GM12864 (cell line): ENCODE data around the gene PAF1.

Experiments
- DNase-seq: peaks from one replicate; pipeline ENCODE4 v3.0.0-alpha.2; 2011; ENCODE audit warnings: low read depth
- H3K4me3 ChIP-seq: 2 replicates; pipeline ENCODE4 v1.5.1; 2011; ENCODE audit warnings: mild to moderate bottlenecking, low read depth, low read length, control low read depth
- CTCF ChIP-seq: IDR thresholded peaks from 2 replicates; pipeline ENCODE4 v1.5.1; 2011; ENCODE audit warnings: low read depth, mild to moderate bottlenecking, moderate library complexity, low read length, control low read depth, inconsistent platforms; ENCODE audit errors: missing control alignments

Gene PAF1

GRCh38 chr19:39432677-39433025 lies 41.7 kb upstream of the PAF1 start:
- no peak for TF ChIP-seq CTCF
- no peak overlapping the region for H3K4me3 ChIP-seq
- no peak for DNase-seq

DNA sequence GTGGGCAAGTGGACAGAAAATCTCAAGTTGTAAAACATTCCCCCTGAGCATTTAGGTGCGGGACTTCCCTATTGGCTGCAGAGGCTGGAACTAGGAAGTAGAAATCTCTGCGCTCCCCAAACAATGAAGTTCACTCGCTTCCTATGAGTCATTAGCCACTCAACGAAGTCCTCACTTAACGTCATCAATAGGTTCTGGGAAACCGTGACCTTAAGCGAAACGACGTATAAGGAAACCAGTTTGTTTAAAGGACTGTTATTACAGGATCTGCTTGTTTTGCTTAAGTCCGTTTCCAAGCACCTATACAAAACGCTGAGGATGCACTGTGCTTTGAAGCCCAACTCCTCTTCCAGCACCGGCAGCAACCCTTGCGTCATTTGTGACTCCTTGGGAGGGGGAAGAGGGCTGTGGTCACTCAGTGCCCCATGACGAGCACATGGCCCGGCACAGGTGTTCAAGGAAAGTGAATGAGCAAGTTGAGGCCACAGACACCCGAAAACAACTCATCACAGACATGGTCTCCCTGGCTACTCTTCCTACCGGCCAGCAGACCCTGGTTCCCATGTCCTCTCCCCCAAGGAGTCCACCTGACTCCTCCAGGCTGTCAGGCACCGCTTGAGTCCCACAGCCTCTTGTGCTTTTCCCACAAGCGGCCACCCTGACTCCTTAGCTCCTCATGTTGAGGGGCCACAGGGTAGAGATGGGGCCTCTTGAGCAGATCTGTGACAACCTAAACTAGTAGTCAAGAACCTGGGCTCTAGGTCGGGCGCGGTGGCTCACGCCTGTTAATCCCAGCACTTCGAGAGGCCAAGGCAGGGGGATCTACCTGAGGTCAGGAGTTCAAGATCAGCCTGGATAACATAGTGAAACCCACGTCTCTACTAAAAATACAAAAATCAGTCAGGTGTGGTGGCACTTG lies 40.0 kb upstream of the PAF1 start:
- no peak overlapping the region; the same call in 1 of the 2 replicates for H3K4me3 ChIP-seq
- TF ChIP-seq CTCF, result no peak
- DNase-seq, result no peak

DNA sequence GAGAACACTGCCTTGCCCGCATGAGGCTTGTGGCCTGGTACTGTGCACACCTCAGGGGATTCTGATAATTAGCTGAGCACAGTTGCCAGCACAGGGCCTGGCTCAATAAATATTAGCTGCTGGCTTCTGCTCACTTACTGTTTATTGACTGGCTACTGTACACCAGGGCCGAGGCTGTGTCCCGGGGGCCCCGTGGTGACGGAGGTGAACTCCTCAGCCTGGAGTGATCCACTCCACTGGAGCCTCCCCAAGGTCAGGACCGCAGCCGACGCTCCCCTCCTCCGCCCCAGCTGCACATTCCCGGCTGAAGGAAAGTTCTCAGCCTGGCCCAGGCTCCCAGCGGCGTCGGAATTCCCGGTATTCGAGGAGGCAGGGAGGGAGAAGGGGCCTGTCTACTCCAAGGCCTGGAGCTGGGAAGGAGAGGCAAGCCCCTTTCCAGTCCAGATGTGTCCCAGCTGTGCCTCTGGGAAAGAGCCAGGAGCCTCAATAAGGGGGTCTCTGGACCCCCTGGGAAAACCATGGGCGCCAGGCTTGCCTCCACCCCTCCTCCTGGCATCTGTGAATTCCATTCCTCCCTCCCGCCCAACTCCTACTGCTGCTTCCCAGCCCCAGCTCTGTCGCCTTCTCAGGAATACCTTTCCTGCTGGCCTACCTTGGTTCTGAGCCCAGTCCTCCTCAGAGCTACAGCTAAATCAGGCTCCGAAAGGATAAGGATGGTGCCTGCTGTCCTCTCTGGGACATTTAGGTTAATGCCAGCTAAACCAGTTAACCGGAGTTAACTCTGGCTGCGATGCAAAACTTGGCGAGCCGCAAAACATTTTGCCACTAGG lies 37.6 kb upstream of the PAF1 start:
- no peak overlapping the region for H3K4me3 ChIP-seq
- no peak for TF ChIP-seq CTCF
- no peak for DNase-seq

DNA sequence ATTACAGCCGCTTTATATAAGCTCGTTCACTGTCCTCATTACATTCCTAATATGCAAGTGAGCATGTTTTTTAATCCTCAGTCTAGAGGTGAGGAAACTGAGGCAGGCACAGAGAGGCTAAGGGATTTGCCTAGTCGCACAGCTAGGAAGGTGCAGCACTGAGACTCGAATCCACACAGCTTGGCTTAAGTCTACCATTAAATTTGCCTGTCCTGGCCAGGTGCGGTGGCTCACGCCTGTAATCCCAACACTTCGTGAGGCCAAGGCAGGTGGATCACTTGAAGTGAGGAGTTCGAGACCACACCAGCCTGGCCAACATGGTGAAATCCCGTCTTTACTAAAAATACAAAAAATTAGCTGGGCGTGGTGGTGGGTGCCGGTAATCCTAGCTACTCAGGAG lies 36.8 kb upstream of the PAF1 start:
- TF ChIP-seq CTCF, result no peak
- DNase-seq, result no peak
- no peak overlapping the region for H3K4me3 ChIP-seq

GRCh38 chr19:39426170-39426569 lies 35.3 kb upstream of the PAF1 start:
- no peak for TF ChIP-seq CTCF
- DNase-seq, result no peak
- no peak overlapping the region for H3K4me3 ChIP-seq

- DNase-seq, result no peak
- H3K4me3 ChIP-seq, result no peak overlapping the region
- no peak for TF ChIP-seq CTCF
These were observed 34.8 kb upstream of the PAF1 start for GRCh38 chr19:39425744-39426143.
